PFSK-1 (cell line): Measurements from ENCODE around the gene ITPKB.

Experiments used
- FOXP2 ChIP-seq: optimal IDR thresholded peaks from 2 replicates; pipeline ENCODE3; 2011; ENCODE audit warnings: borderline replicate concordance, control low read depth, inconsistent platforms; ENCODE audit not compliant: insufficient read depth; ENCODE audit errors: extremely low read length, extremely low read depth
- POLR2AphosphoS5 ChIP-seq: IDR thresholded peaks from 2 replicates; pipeline ENCODE4 v1.6.1; 2012; ENCODE audit warnings: low read depth, mild to moderate bottlenecking, control low read depth, low read length, moderate library complexity
- REST ChIP-seq, 2 experiments: IDR thresholded peaks; 2 replicates each; pipeline versions ENCODE4 v1.6.1 to v1.8.0; 2011 to 2012; ENCODE audit warnings: low read depth in 2 of 2, low read length in 2 of 2, control low read depth in 1 of 2, inconsistent platforms in 1 of 2, mild to moderate bottlenecking in 1 of 2, moderate library complexity in 1 of 2; ENCODE audit not compliant: insufficient read depth in 1 of 2
- SIN3A ChIP-seq: IDR thresholded peaks from 2 replicates; pipeline ENCODE4 v1.6.1; 2012; ENCODE audit warnings: mild to moderate bottlenecking, low read length, moderate library complexity, borderline replicate concordance; ENCODE audit not compliant: insufficient read depth
- TAF1 ChIP-seq: IDR thresholded peaks from 2 replicates; pipeline ENCODE4 v1.6.1; 2012; ENCODE audit warnings: low read length, control low read depth, borderline replicate concordance; ENCODE audit not compliant: insufficient read depth

The ITPKB gene

GRCh38 chr1:226642421-226642820 lies 96.7 kb downstream of the ITPKB start:
- TF ChIP-seq FOXP2: no peak
- TF ChIP-seq SIN3A: no peak
- TF ChIP-seq POLR2AphosphoS5: no peak
- TF ChIP-seq TAF1: no peak
- TF ChIP-seq REST (IDR thresholded peaks at IDR 0.05; ENCODE audit: insufficient read depth in 1 of 2, low read depth in 2 of 2, low read length in 2 of 2): no peak

- TF ChIP-seq REST (IDR thresholded peaks at IDR 0.05; ENCODE audit: insufficient read depth in 1 of 2, low read depth in 2 of 2, low read length in 2 of 2) (no peak), FOXP2 (no peak), TAF1 (no peak), POLR2AphosphoS5 (no peak), SIN3A (no peak)
Observed at GRCh38 chr1:226641671-226642231, 97.3 kb downstream of the ITPKB start.

- TF ChIP-seq SIN3A: no peak
- TF ChIP-seq FOXP2: no peak
- no peak for TF ChIP-seq TAF1
- TF ChIP-seq REST (IDR thresholded peaks at IDR 0.05; ENCODE audit: insufficient read depth in 1 of 2, low read depth in 2 of 2, low read length in 2 of 2): no peak
- no peak for TF ChIP-seq POLR2AphosphoS5
Observed at GRCh38 chr1:226640321-226641136, 98.6 kb downstream of the ITPKB start.

GRCh38 chr1:226639631-226640061 lies 99.4 kb downstream of the ITPKB start:
- TF ChIP-seq REST (IDR thresholded peaks at IDR 0.05; ENCODE audit: insufficient read depth in 1 of 2, low read depth in 2 of 2, low read length in 2 of 2) (no peak), POLR2AphosphoS5 (no peak)

- TF ChIP-seq SIN3A (no peak), FOXP2 (no peak), REST (IDR thresholded peaks at IDR 0.05; ENCODE audit: insufficient read depth in 1 of 2, low read depth in 2 of 2, low read length in 2 of 2) (no peak), TAF1 (no peak)
Observed at GRCh38 chr1:226638608-226639007, 100.5 kb downstream of the ITPKB start.
